ENCODE data around the gene FAM136A.

FAM136A gene

GRCh38 chr2:70340075-70340474, 38.2 kb upstream of the FAM136A start:
- DNase-seq (ENCODE audit: low read depth), result peak; percentile 60
- TF ChIP-seq CTCF (IDR thresholded peaks at IDR 0.05; ENCODE audit: insufficient read depth, low read depth, low read length, missing control alignments), result no peak
- no peak overlapping the region for H3K4me3 ChIP-seq (ENCODE audit: low read length)

- no peak overlapping the region for H3K4me3 ChIP-seq (ENCODE audit: low read length)
- DNase-seq (ENCODE audit: low read depth), result no peak
- peak; percentile 20 for TF ChIP-seq CTCF (IDR thresholded peaks at IDR 0.05; ENCODE audit: insufficient read depth, low read depth, low read length, missing control alignments)
Observed at GRCh38 chr2:70336552-70336951, 34.7 kb upstream of the FAM136A start.

GRCh38 chr2:70331012-70331411, 29.1 kb upstream of the FAM136A start:
- no peak for TF ChIP-seq CTCF (IDR thresholded peaks at IDR 0.05; ENCODE audit: insufficient read depth, low read depth, low read length, missing control alignments)
- no peak overlapping the region for H3K4me3 ChIP-seq (ENCODE audit: low read length)
- no peak for DNase-seq (ENCODE audit: low read depth)

GRCh38 chr2:70330476-70330875, 28.6 kb upstream of the FAM136A start:
- TF ChIP-seq CTCF (IDR thresholded peaks at IDR 0.05; ENCODE audit: insufficient read depth, low read depth, low read length, missing control alignments), result no peak
- H3K4me3 ChIP-seq (ENCODE audit: low read length), result no peak overlapping the region
- no peak for DNase-seq (ENCODE audit: low read depth)

- peak; percentile 99 for DNase-seq (ENCODE audit: low read depth)
- H3K4me3 ChIP-seq (ENCODE audit: low read length), result no peak overlapping the region
- TF ChIP-seq CTCF (IDR thresholded peaks at IDR 0.05; ENCODE audit: insufficient read depth, low read depth, low read length, missing control alignments), result no peak
Observed at GRCh38 chr2:70328921-70329561, 27.2 kb upstream of the FAM136A start.

GRCh38 chr2:70325875-70326274, 24.0 kb upstream of the FAM136A start:
- no peak overlapping the region for H3K4me3 ChIP-seq (ENCODE audit: low read length)
- TF ChIP-seq CTCF (IDR thresholded peaks at IDR 0.05; ENCODE audit: insufficient read depth, low read depth, low read length, missing control alignments), result no peak
- no peak for DNase-seq (ENCODE audit: low read depth)

- no peak overlapping the region for H3K4me3 ChIP-seq (ENCODE audit: low read length)
- TF ChIP-seq CTCF (IDR thresholded peaks at IDR 0.05; ENCODE audit: insufficient read depth, low read depth, low read length, missing control alignments), result no peak
- DNase-seq (ENCODE audit: low read depth), result no peak
Observed at GRCh38 chr2:70322518-70322917, 20.7 kb upstream of the FAM136A start.
